Thoracic aorta (tissue), 2 donors: Measurements from ENCODE around the gene PTGES2. TPM values are rescaled to one million over a fixed set of nuclear protein-coding genes. Genes with fewer than 3 reads are reported as not detected.

ENCODE experiments used
- ATAC-seq: fragments of 150-250 bp; one replicate; pipeline ENCODE4 v1.8.0; 2017; ENCODE audit warnings: low read depth; ENCODE audit not compliant: insufficient number of reproducible peaks, low FRiP score
- DNase-seq: peaks from one replicate; pipeline ENCODE4 v3.0.0-alpha.2; 2020; ENCODE audit warnings: low spot score
- H3K27ac ChIP-seq, 2 donors: fragments of 200-600 bp; sonication (generic); 1 replicate in 1 of 2; 2 replicates in 1 of 2; pipeline ENCODE4 v1.5.1; 2016; ENCODE audit warnings: mild to moderate bottlenecking in 2 of 2, moderate library complexity in 2 of 2
- H3K27me3 ChIP-seq: fragments of 200-600 bp; sonication (generic); replicated peaks from 2 replicates; pipeline ENCODE4 v1.6.0; 2016; ENCODE audit warnings: mild to moderate bottlenecking; ENCODE audit not compliant: insufficient read depth
- H3K36me3 ChIP-seq: fragments of 200-600 bp; sonication (generic); one replicate; pipeline ENCODE4 v1.5.1; 2016
- H3K4me1 ChIP-seq, 2 donors: fragments of 200-600 bp; sonication (generic); 1 replicate in 1 of 2; 2 replicates in 1 of 2; pipeline versions ENCODE4 v1.5.1 to v1.6.0; 2016; ENCODE audit warnings: low read depth in 2 of 2, mild to moderate bottlenecking in 1 of 2; ENCODE audit not compliant: control insufficient read depth in 1 of 2
- H3K4me3 ChIP-seq: fragments of 200-600 bp; sonication (generic); 2 replicates; pipeline ENCODE4 v1.5.1; 2016; ENCODE audit warnings: mild to moderate bottlenecking
- H3K9me3 ChIP-seq: fragments of 200-600 bp; sonication (generic); 2 replicates; pipeline ENCODE4 v1.5.1; 2016
- CTCF ChIP-seq: fragments of 200-600 bp; sonication (generic); IDR thresholded peaks from one replicate; pipeline ENCODE4 v1.5.1; 2019; ENCODE audit warnings: antibody characterized with exemption
- total RNA-seq, 2 donors: library from RNA; depleted of rRNA; stranded (reverse); fragments of >200 nt; gene quantifications; one replicate each; pipeline versions ENCODE4 v1.1.0 to v1.2.3, GENCODE V29; 2016

Gene PTGES2
- total RNA-seq, 2 donors from 2014 or later = 57.9 to 66.0 TPM

GRCh38 chr9:128125580-128126354 is 1.8 kb downstream of the PTGES2 start:
- Histone ChIP-seq H3K4me3 (no peak overlapping the region), H3K4me1 (peaks cover 23 to 32% of the 10 kb centered on the region in 2 donors), H3K27ac (no peak overlapping the region), H3K27me3 (no peaks in the 10 kb centered on the region), H3K9me3 (no peaks in the 10 kb centered on the region), H3K36me3 (peaks cover 13% of the 10 kb centered on the region)
- no peak for ATAC-seq
- no peak for TF ChIP-seq CTCF
- DNase-seq = no peak

DNA sequence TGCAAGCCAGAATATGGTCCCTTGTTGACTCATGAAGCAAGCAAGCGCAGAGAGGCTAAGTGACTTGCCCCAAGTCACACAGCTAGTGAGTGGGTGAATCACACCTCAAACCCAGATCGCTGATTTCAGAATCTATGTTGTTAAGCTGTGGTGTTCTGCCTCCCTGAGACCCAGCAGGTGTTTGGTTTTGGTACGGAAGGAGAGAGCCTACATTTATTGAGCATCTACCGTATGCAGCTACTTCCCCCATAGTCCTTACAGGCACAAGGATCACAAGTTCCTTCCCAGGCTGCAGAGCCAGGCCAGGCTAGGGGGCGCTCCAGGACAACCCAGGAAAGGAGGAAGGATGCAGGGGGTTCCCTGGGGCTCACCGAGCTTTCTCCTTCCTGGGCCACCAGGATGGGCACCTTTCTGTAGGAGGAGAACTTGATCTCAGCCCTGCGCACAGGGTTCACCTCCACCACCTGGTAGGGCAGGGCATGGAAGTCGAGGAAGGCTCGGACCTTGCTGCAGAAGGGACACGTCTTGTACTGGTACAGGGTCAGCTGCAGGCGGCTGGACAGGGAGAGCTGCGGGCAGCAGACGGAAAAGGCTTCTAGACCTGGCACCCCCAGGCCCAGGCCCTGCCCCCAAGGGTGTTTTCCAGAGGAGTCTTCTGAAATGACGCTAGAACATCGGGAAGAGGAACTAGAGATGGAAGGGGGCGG is 2.5 kb downstream of the PTGES2 start:
- H3K4me1 ChIP-seq = peaks cover 23 to 32% of the 10 kb centered on the region in 2 donors
- no peak overlapping the region for H3K27ac ChIP-seq
- H3K4me3 ChIP-seq = no peak overlapping the region
- no peaks in the 10 kb centered on the region for H3K27me3 ChIP-seq
- ATAC-seq (no peak), DNase-seq (no peak)
- H3K36me3 ChIP-seq = peaks cover 13% of the 10 kb centered on the region
- H3K9me3 ChIP-seq = no peaks in the 10 kb centered on the region
- peak; percentile 27 for TF ChIP-seq CTCF

DNA sequence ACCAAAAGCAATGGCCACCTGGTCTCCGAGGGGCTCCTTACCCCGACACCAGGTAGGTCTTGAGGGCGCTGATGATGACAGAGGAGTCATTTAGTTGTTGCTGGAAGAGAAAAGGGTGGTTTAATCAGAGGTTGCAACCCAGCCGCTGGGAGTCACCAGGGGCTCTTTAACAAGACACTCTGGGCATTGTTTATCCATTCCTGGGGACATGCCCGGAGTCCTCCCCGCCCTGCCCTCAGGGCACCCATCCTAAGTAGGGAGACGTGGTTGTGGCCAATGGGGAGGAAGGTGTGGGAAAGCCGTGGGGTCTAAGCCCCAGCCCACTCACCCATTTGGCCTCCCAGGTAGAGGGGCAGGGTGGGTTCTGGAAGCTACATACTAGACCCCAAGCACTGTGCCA is 3.1 kb downstream of the PTGES2 start:
- peaks cover 23 to 30% of the 10 kb centered on the region in 2 donors for H3K4me1 ChIP-seq
- H3K9me3 ChIP-seq = no peaks in the 10 kb centered on the region
- peaks cover 13% of the 10 kb centered on the region for H3K36me3 ChIP-seq
- no peak for TF ChIP-seq CTCF
- DNase-seq = no peak
- H3K27me3 ChIP-seq = no peaks in the 10 kb centered on the region
- ATAC-seq = no peak
- no peak overlapping the region for H3K4me3 ChIP-seq
- H3K27ac ChIP-seq = no peak overlapping the region

GRCh38 chr9:128123451-128124080 is 4.0 kb downstream of the PTGES2 start:
- TF ChIP-seq CTCF = no peak
- Histone ChIP-seq H3K36me3 (peaks cover 13% of the 10 kb centered on the region), H3K27ac (no peak overlapping the region), H3K4me1 (peaks cover 18 to 21% of the 10 kb centered on the region in 2 donors), H3K9me3 (no peaks in the 10 kb centered on the region), H3K27me3 (no peaks in the 10 kb centered on the region), H3K4me3 (no peak overlapping the region)
- ATAC-seq (no peak), DNase-seq (no peak)

- H3K36me3 ChIP-seq = peaks cover 13% of the 10 kb centered on the region
- TF ChIP-seq CTCF = no peak
- DNase-seq = no peak
Measured at GRCh38 chr9:128122809-128123175, 4.7 kb downstream of the PTGES2 start.

More at GRCh38 chr9:128122809-128123175, 4.7 kb downstream of the PTGES2 start:
- no peaks in the 10 kb centered on the region for H3K27me3 ChIP-seq
- peaks cover 18 to 27% of the 10 kb centered on the region in 2 donors for H3K4me1 ChIP-seq
- no peak for ATAC-seq
- no peak overlapping the region for H3K27ac ChIP-seq
- no peaks in the 10 kb centered on the region for H3K9me3 ChIP-seq
- H3K4me3 ChIP-seq = no peak overlapping the region
